Central memory CD8-positive, alpha-beta T cell (primary cell): ENCODE results near the gene PRIMPOL.
"Not testable (repeated sequence)": the region's sequence is repeated elsewhere in the genome, so short reads cannot be mapped to it uniquely, and the experiment has no call there.

Source experiments
- ATAC-seq: fragments of 150-1000 bp; cut with Tn5 transposase; replicated peaks from 2 replicates; pipeline ENCODE4 v1.10.0; 2022; ENCODE audit warnings: mild to moderate bottlenecking, moderate FRiP score, moderate number of reproducible peaks; ENCODE audit not compliant: poor library complexity, severe bottlenecking; ENCODE audit errors: extremely low read depth
- DNase-seq, 2 donors: peaks; one replicate each; pipeline ENCODE4 v3.0.0; 2021; ENCODE audit warnings: low spot score in 2 of 2
- H3K27ac Mint-ChIP-seq: one replicate; pipeline ENCODE4 v1.8.0; 2022; ENCODE audit warnings: low read depth, mild to moderate bottlenecking, moderate library complexity, mixed read lengths
- H3K27me3 Mint-ChIP-seq: one replicate; pipeline ENCODE4 v1.8.0; 2022; ENCODE audit warnings: mixed read lengths
- H3K36me3 Mint-ChIP-seq: one replicate; pipeline ENCODE4 v1.8.0; 2022; ENCODE audit warnings: mild to moderate bottlenecking, moderate library complexity, mixed read lengths; ENCODE audit not compliant: insufficient read depth
- H3K4me1 Mint-ChIP-seq: one replicate; pipeline ENCODE4 v1.8.0; 2022; ENCODE audit warnings: mixed read lengths
- H3K4me3 Mint-ChIP-seq: one replicate; pipeline ENCODE4 v1.8.0; 2022; ENCODE audit warnings: mild to moderate bottlenecking, moderate library complexity, mixed read lengths
- H3K9me3 Mint-ChIP-seq: one replicate; pipeline ENCODE4 v1.8.0; 2022; ENCODE audit warnings: mixed read lengths

The PRIMPOL gene

GRCh38 chr4:184657820-184658219 is 8.3 kb downstream of the PRIMPOL start:
- not testable (repeated sequence) for H3K27me3 Mint-ChIP-seq, DNase-seq, H3K4me3 Mint-ChIP-seq, H3K27ac Mint-ChIP-seq, H3K4me1 Mint-ChIP-seq, H3K9me3 Mint-ChIP-seq, ATAC-seq
- H3K36me3 Mint-ChIP-seq, result peaks cover 14% of the 10 kb centered on the region

- H3K27ac Mint-ChIP-seq, result no peak overlapping the region
- H3K27me3 Mint-ChIP-seq, result no peaks in the 10 kb centered on the region
Observed at GRCh38 chr4:184660978-184661377, 11.4 kb downstream of the PRIMPOL start.

DNA sequence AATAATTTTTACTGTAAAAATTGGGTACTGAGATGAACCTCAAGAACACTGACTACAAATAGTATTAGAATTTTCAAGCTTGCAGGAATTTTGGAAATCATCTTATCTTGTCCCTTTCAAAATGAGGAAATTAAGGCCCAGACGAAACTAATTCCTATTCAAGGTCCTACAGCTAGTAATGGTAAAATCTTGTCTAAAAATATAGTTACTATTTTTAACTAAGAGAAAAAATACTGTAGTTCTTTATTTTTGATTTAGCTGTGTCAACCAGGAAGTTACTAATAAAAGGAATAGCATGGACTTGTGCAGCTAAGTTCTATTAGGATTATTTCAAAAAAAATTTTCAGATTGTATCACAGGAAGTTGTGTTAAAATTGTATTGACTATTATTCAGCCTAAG is 12.7 kb downstream of the PRIMPOL start:
- peaks cover 14% of the 10 kb centered on the region for H3K36me3 Mint-ChIP-seq
- no peak overlapping the region for H3K27ac Mint-ChIP-seq
- ATAC-seq, result no peak
- H3K27me3 Mint-ChIP-seq, result no peaks in the 10 kb centered on the region
- no peak overlapping the region for H3K4me3 Mint-ChIP-seq
- no peaks in the 10 kb centered on the region for H3K9me3 Mint-ChIP-seq
- no peaks in the 10 kb centered on the region for H3K4me1 Mint-ChIP-seq
- DNase-seq, result no peak

More at GRCh38 chr4:184660978-184661377, 11.4 kb downstream of the PRIMPOL start:
- Mint-ChIP-seq H3K36me3 (peaks cover 14% of the 10 kb centered on the region), H3K4me3 (no peak overlapping the region), H3K4me1 (no peaks in the 10 kb centered on the region), H3K9me3 (no peaks in the 10 kb centered on the region)
- DNase-seq (no peak), ATAC-seq (no peak)

DNA sequence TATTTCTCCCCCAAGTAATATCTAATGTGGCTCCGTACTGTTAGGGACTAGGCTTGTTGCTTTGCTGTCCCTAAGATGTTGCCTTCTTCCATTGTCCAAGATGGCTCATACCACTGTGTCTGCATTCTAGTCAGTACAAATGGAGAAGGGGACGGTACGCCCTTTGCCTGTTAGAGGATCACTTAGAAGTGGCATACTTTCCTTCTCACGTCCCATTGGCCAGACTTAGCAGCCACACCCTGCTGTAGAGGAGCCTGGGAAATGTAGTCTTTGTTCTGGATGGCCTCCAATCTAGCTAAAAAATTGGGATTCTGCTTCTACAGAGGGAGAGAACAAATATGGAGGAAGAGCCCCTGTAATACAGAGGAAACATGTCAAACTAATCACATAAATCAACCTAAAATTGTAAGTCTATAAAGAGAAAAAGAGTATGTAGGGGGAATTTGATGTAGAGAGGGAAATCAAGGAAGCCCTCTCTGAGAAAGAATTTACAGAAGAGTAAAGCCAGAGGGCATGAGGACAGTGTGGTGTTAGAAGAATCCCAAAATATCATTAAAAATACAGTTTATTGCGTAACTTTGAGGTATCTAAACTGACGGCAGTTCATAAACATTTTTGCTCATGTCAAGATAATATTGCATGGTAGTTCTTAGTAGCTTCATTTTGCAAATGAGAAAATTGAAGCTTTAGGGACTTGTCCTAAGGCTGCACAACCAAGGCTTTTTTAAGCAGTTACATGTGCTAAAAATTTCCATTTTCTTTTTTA is 15.1 kb downstream of the PRIMPOL start:
- DNase-seq (no peak), ATAC-seq (no peak)
- no peak overlapping the region for H3K27ac Mint-ChIP-seq
- peaks cover 10% of the 10 kb centered on the region for H3K36me3 Mint-ChIP-seq
- no peaks in the 10 kb centered on the region for H3K9me3 Mint-ChIP-seq
- peaks cover 23% of the 10 kb centered on the region for H3K4me1 Mint-ChIP-seq
- no peaks in the 10 kb centered on the region for H3K27me3 Mint-ChIP-seq
- no peak overlapping the region for H3K4me3 Mint-ChIP-seq

DNA sequence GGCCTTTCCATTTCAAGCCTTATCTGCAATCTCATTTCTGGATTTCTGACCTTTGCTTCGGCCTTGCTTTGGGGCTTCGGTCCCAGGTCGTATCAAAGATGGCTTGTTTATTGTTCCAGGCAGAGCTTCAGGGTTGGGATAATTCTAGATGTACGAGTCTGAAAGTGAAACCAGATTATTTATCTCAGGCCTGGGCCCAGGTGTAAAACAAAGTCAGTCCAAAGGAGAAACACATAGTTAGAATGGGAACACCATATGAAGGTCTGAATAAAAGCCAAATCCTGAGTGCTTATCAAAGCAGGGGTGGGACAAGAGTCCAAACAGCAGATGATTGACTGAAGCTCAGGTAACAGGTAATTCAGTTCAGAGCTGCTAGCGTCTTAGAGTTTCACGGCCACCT is 17.1 kb downstream of the PRIMPOL start:
- Mint-ChIP-seq H3K27ac (no peak overlapping the region), H3K9me3 (no peaks in the 10 kb centered on the region), H3K36me3 (peaks cover 6% of the 10 kb centered on the region), H3K27me3 (no peaks in the 10 kb centered on the region), H3K4me1 (peaks cover 29% of the 10 kb centered on the region), H3K4me3 (no peak overlapping the region)
- no peak for ATAC-seq
- no peak for DNase-seq

DNA sequence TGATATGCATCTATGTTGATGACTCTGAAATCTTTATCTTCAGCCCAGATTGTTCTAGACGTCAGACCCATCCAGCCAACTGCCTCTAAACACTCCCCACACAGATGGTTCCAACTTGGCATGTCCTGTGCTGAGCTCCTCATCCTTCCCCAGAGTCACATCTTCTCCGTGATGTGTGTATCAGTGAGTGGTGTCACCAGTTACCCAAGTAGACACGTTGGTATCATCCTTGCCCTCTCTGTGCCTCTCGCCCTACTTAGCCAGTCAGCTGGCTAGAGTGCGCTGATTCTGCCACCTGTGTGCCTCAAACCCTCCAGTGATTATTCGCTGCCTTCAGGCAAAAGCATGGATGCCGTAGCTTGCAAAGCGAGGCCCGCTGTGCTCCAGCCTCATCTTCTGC is 18.6 kb downstream of the PRIMPOL start:
- Mint-ChIP-seq H3K27me3 (no peaks in the 10 kb centered on the region), H3K36me3 (peaks cover 10% of the 10 kb centered on the region), H3K27ac (peak overlapping the region; percentile 93), H3K4me1 (peaks cover 29% of the 10 kb centered on the region), H3K9me3 (no peaks in the 10 kb centered on the region), H3K4me3 (peak overlapping the region; percentile 36)
- peak; percentile 25 for ATAC-seq
- no peak for DNase-seq

GRCh38 chr4:184668511-184669114 is 19.1 kb downstream of the PRIMPOL start:
- Mint-ChIP-seq H3K27me3 (no peaks in the 10 kb centered on the region), H3K9me3 (no peaks in the 10 kb centered on the region), H3K4me1 (peaks cover 29% of the 10 kb centered on the region), H3K36me3 (peaks cover 13% of the 10 kb centered on the region), H3K27ac (peak overlapping the region; percentile 93), H3K4me3 (peak overlapping the region; percentile 36)
- no peak for DNase-seq
- ATAC-seq, result peak; percentile 85

DNA sequence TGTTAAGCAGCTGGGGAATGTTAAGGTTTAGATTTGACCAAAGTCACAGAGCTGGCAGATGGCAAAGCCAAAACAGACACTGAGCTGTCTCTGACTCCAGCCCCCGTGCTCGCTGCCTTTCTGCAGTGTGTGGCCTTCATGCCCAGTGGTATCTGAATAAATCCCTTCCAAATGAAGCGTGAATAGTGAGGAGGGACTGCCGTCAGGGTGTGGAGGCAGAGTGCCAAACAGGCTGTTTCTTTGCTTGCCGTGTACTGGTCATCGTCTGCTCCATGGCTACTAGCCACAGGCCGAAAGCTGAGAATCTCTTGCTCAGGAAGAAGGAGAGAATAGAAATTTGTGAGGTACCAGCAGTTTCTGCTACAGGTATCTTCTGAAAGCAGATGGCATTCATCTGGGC is 19.7 kb downstream of the PRIMPOL start:
- DNase-seq, result no peak
- Mint-ChIP-seq H3K36me3 (peaks cover 16% of the 10 kb centered on the region), H3K27me3 (no peaks in the 10 kb centered on the region), H3K9me3 (no peaks in the 10 kb centered on the region), H3K4me3 (peak overlapping the region; percentile 36), H3K4me1 (peaks cover 29% of the 10 kb centered on the region), H3K27ac (peak overlapping the region; percentile 93)
- ATAC-seq, result no peak

DNA sequence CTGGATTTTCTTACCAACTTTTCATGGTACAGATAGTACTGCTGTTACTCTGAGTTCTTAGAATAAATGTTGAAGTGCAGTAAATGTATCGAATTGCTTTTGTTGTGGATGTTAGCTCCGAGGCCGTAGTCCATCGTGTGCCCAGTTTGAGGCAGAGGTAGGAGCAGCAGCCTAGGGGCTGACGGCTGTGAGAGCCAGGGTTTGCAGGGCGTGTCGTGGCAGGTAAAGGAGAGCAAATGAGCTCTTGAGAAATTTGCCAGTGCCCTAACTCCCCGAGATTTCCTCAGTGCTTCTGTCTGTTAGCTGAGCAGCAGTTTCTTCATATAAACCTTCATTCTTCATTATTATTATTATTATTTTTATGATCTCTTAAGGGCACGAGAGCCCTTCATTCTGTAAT is 21.6 kb downstream of the PRIMPOL start:
- Mint-ChIP-seq H3K9me3 (no peaks in the 10 kb centered on the region), H3K27me3 (no peaks in the 10 kb centered on the region), H3K27ac (no peak overlapping the region), H3K4me1 (peaks cover 29% of the 10 kb centered on the region), H3K36me3 (peaks cover 18% of the 10 kb centered on the region), H3K4me3 (no peak overlapping the region)
- no peak for ATAC-seq
- no peak for DNase-seq

GRCh38 chr4:184672741-184673140 is 23.2 kb downstream of the PRIMPOL start:
- H3K27ac Mint-ChIP-seq, result no peak overlapping the region
- H3K27me3 Mint-ChIP-seq, result no peaks in the 10 kb centered on the region
- H3K36me3 Mint-ChIP-seq, result peaks cover 16% of the 10 kb centered on the region
- H3K4me3 Mint-ChIP-seq, result no peak overlapping the region
- DNase-seq (no peak), ATAC-seq (no peak)
- H3K4me1 Mint-ChIP-seq, result peaks cover 25% of the 10 kb centered on the region
- H3K9me3 Mint-ChIP-seq, result no peaks in the 10 kb centered on the region

- H3K27me3 Mint-ChIP-seq, result no peaks in the 10 kb centered on the region
- peaks cover 15% of the 10 kb centered on the region for H3K36me3 Mint-ChIP-seq
- H3K4me3 Mint-ChIP-seq, result no peak overlapping the region
- DNase-seq (no peak), ATAC-seq (no peak)
- peaks cover 12% of the 10 kb centered on the region for H3K4me1 Mint-ChIP-seq
- no peaks in the 10 kb centered on the region for H3K9me3 Mint-ChIP-seq
- no peak overlapping the region for H3K27ac Mint-ChIP-seq
Observed at GRCh38 chr4:184674011-184674410, 24.5 kb downstream of the PRIMPOL start.

GRCh38 chr4:184675018-184675417 is 25.5 kb downstream of the PRIMPOL start:
- Mint-ChIP-seq H3K4me3 (no peak overlapping the region), H3K27ac (no peak overlapping the region), H3K4me1 (peaks cover 2% of the 10 kb centered on the region), H3K9me3 (no peaks in the 10 kb centered on the region), H3K27me3 (no peaks in the 10 kb centered on the region), H3K36me3 (peaks cover 15% of the 10 kb centered on the region)
- ATAC-seq (no peak), DNase-seq (no peak)

DNA sequence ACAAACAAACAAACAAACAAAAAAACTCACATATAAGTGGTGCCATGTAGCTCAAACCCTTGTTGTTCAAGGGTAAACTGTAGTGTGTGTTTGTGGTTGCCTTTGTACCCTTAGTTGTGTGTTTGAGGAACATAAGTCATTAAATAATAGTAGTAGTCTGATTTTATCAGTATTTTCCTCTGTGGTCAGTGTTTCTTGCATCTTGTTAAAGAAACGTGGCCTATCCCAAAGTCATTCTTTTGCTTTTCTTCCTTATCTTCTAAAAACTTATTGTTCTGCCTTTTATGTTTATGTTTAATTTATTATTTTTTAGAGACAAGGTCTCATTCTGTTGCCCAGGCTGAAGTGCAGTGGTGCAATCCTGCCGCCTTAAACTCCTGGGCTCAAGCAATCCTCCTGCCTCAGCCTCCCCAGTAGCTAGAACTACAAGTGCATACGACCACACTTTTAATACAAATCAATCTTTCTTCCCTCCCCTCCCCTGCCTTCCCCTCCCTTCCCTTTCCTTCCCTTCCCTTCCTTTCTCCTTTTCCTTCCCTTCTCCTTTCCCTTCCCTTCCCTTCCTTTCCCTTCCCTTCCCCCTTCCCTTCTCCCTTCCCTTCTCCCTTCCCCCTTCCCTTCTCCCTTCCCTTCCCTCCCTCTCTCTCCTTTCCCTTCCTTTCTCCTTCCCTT is 26.4 kb downstream of the PRIMPOL start:
- Mint-ChIP-seq H3K27me3 (no peaks in the 10 kb centered on the region), H3K27ac (no peak overlapping the region), H3K9me3 (no peaks in the 10 kb centered on the region), H3K4me1 (no peaks in the 10 kb centered on the region), H3K36me3 (peaks cover 11% of the 10 kb centered on the region), H3K4me3 (no peak overlapping the region)
- no peak for DNase-seq
- no peak for ATAC-seq
